DMS53 (cell line): ENCODE data around the gene ANGEL2.

Experiments used
- DNase-seq: peaks from one replicate; lab custom pipeline; 2025; lab: John Stamatoyannopoulos, UW

ANGEL2 gene

DNA sequence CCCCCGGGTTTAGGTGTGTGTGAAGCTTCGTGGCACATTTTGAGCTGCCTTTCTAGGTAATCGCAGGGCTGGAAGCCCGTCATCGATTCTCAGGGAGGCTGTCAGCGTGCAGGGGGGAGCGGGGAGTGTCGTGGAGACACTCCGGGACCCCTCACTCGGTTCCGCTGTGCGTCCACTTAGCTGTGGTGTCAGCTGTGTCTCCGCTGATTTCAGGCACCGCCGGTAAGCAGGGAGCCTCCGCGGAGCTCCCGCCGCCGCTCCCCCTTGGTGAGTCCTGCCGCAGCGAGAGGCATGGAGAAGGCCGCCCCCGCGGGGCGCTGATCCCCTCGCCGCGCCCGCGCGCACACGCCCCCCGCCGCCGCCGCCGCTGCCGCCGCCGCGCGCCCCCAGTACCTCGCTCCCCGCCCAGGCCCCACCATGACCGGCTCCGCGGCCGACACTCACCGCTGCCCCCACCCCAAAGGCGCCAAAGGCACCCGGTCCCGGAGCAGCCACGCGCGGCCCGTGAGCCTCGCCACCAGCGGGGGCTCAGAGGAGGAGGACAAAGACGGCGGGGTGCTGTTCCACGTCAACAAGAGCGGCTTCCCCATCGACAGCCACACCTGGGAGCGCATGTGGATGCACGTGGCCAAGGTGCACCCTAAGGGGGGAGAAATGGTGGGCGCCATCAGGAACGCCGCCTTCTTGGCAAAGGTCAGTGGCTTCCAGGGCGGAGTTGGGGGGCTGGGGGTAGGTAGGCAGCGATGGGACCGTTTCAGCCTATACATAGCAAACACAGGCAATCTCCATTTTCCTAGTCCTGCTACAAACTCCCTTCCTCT, 64.3 kb downstream of the ANGEL2 start:
- peak; percentile 59 for DNase-seq

DNA sequence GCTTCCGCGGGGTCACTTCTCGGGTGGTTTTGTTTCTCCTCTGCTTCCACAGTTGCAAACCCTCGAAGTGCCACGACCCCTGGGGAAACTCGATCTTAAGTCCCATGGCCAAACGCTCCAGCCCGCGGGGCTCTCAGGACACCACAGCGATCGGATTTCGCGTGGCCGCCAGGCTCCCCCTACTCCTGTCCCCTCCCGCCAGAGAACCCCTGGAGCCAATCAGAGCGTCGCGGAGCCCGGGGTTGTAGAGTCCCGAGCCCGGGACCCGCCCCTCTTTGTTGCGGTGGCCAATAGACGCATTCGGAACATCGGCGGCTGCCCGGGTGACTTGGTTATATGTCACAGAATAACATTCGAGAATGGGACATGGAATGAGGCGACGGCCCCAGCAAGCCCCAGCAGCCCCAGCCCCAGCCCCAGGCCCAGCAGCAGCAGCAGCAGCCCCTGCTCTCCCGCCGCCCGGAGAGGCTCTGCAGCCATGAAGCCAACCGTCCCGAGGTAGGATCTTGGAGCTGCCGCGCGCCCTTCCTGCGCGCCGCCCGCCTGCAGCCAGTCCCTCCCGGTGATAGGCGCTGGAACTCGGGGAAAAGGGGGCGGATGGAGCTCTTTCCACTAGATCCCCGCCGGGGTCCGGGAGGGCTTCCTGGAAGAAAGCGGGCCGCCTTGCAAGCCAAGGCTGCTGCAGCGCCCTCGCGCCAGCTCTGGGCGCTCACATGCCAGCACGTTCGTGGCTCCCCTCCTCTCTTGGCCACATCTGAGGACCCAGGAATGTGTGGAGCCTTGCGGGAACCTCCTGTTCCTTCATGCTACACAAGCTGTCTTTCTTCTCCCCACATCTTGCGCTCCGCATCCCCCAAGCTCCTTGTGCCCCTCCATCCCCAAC, 65.2 kb downstream of the ANGEL2 start, which contains the start of gene VASH2:
Gene VASH2, plus strand, starts transcription at position 299 of the 883 bp plus-strand sequence. CDS start 1,002 bp downstream, outside the sequence.
- DNase-seq = peak; percentile 96

DNA sequence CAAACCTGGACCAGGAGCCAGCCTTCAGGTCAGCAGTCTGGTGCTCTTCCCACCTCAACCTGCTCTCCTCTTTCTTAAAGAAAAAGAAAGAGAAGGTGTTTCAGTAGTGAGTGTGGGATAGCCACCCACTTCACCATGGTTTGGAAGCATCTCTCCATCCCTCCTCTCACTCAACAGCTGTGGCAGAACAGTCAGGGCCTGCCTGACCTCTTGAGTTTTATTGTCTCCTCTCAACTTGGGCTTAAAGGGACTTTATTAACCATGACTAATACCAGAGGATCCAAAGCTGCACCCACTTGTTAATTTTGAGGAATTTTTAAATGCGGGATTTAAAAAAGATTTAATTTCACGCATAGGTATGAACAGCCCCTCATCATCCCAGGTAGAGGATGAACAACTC, 65.9 kb downstream of the ANGEL2 start:
- no peak for DNase-seq

DNA sequence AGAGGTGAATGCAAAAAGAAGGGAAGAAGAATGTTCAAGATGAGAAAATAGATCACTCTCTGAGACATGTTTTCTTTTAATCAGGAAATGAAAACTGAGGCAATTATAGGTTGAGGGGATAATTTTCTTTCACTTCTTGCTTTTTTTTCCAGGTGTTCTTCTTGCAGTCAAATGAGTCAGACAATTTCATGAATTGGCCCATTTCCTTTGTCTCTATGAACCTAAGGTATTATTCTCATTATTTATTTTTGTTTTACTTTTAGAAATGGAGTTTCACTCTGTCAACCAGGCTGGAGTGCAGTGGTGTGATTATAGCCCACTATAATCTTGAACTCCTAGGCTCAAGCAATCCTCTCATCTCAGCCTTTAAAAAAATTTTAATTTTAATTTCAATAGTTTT, 68.8 kb downstream of the ANGEL2 start:
- no peak for DNase-seq

DNA sequence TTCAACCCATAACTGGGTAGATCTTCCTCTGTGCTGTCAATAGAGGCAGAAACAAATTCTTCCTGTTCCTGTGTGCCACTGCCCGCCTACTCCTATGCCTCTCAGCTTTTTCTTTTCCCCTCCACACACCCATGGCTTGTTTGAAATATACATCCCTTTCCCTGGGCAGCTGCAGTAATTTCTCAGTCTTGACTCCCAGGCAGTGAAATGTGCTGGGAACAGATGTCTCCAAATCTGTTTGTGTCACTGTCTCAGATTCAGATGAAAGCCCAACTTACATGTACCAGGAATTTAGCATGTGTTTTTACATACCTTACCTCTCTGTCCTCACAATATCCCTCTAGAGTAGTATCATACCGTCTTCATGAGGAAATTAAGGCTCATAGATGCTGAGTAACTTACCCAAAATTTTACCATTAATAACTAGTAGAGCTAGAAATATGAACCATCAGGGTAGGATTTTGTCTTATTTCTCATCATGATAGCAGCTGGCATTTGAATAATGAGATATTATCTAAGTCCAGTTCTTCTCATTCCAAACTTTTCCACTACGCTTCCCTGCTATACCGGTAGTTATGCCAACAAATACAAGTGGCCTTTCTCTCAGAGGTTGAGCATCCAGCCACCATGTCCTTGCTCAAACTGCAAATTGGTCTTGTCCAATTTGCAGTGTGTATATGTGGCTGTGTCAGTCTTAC, 70.1 kb downstream of the ANGEL2 start:
- DNase-seq = no peak

DNA sequence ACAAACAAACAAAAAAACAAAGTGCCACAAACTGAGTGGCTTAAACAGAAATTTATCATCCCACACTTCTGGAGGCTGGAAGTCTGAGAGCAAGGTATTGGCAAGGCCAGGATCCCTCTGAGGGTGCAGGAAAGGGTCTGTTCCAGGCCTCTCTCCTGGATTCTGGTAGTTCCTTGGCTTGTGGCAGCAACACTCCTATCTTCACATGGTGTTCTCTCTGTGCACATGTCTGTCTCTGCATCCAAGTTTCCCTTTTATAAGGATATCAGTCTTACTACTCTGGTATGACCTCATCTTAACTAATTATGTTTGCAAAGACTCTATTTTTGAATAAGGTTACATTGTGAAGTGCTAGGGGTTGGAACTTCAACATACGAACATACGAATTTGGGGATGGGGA, 70.6 kb downstream of the ANGEL2 start:
- no peak for DNase-seq

DNA sequence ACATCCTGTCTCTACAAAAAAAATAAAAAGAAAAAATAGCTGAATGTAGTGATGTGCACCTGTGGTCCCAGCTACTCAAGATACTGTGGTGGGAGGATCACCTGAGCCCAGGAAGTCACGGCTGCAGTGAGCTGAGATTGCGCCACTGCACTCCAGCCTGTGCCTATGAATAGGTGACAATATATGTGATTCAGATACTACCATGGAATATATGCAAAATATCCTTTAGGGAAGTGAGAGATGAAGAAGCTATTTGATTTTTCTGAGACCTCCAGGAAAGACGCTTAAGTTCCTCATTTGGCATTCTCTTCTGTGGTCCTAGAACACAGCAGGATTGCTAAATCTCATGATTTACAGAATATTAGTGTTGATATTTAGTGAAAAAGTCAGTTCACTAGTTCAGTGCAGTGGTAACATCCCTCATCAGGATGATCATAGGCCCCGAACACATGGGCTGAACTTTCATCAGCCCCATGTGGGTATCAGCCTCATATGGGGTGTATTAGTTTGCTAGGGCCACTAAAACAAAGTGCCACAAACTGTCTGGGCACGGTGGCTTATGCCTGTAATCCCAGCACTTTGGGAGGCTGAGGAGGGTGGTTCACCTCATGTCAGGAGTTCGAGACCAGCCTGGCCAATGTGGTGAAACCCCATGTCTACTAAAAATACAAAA, 71.3 kb downstream of the ANGEL2 start:
- no peak for DNase-seq

DNA sequence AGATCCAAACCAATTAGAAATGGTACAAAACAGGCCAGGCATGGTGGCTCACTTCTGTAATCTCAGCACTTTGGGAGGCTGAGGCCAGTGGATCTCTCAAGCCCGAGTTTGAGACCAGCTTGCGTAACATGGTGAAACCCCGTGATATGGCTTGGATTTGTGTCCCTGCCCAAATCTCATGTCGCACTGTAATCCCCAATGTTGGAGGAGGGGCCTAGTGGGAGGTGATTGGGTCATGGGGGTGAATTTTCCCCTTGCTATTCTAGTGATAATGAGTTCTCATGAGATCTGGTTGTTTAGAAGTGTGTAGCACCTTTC, 72.3 kb downstream of the ANGEL2 start:
- no peak for DNase-seq

DNA sequence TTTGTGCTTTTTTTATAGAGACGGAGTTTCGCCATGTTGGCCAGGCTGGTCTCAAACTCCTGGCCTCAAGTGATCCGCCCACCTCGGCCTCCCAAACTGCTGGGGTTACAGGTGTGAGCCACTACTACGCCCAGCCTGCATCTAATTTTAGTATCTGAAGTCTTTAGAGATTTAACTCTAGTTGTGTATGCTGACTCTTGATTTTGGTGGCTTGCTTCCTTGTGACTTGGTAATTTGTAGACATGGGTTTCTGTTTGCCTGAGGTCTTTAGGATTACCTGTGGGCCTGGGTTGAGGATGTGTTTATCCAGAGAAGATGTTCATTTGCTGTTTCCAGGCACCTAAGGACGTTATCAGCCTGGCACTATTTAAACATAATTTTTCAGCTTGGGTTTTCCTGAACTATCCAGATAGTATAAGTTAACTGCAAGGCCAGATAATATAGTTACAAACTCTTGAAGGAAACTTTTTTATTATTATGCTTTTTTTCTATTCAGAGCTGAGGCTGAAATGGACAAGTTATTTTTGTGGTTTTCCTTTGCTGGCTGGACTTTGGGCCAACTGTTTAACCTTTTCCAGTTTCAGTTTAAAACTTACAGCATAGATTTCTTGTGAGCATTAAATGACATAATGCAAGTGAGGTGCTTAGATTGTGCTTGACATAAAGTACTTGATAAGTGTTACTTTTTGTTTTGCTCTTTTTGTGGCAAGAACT, 72.8 kb downstream of the ANGEL2 start:
- no peak for DNase-seq
